GM04503 (cell line): ENCODE measurements around the gene DEFB132.
"Not testable (repeated sequence)": the region's sequence is repeated elsewhere in the genome, so short reads cannot be mapped to it uniquely, and the experiment has no call there.

ENCODE experiments used
- DNase-seq: peaks from one replicate; pipeline ENCODE4 v3.0.0-alpha.2; 2012; ENCODE audit warnings: low read depth

Gene DEFB132, protein sequence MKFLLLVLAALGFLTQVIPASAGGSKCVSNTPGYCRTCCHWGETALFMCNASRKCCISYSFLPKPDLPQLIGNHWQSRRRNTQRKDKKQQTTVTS

DNA sequence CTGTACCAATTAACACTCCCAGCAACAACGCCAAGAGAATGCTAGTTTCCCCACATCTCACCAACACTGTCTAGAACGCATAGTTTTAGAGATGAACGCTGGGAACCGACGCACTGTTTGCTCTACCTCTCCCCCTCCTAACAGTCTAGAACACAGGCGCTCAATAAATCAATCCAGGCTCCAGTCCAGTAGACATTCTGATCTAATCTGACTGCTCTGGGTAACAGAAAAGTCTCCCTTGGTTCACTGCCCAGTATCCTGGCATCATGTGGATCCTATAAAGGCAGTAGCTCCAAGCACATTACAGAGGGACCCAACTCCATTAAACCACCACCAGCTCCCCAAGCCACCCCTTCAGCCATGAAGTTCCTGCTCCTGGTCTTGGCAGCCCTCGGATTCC lies at the start of gene DEFB132:
DEFB132 (plus strand) TSS at position 306 of the 400 bp plus-strand sequence; CDS start at position 361, 55 bp downstream.
- no peak for DNase-seq

GRCh38 chr20:208942-209566 lies 48.5 kb upstream of the DEFB132 start:
- DNase-seq: peak; percentile 28

- no peak for DNase-seq
These were observed 46.6 kb upstream of the DEFB132 start for GRCh38 chr20:210809-211502.

GRCh38 chr20:214383-214782 lies 43.1 kb upstream of the DEFB132 start:
- DNase-seq: no peak

- DNase-seq: no peak
These were observed 41.7 kb upstream of the DEFB132 start for GRCh38 chr20:215796-216195.

GRCh38 chr20:217266-217665 lies 40.3 kb upstream of the DEFB132 start:
- DNase-seq: no peak

GRCh38 chr20:219290-220115 lies 38.0 kb upstream of the DEFB132 start:
- no peak for DNase-seq

- no peak for DNase-seq
These were observed 36.2 kb upstream of the DEFB132 start for GRCh38 chr20:221258-221830.

DNA sequence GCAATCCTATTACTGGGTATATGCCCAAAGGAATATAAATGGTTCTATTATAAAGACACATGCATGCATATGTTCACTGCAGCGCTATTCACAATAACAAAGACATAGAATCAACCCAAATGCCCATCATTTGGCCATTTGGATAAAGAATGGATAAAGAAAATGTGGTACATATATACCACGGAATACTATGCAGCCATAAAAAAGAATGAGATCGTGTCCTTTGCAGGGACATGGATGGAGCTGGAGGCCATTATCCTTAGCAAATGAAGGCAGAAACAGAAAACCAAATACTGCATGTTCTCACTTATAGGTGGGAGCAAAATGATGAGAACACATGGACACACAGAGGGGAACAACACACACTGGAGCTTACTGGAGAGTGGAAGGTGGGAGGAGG lies 31.6 kb upstream of the DEFB132 start:
- DNase-seq: not testable (repeated sequence)

DNA sequence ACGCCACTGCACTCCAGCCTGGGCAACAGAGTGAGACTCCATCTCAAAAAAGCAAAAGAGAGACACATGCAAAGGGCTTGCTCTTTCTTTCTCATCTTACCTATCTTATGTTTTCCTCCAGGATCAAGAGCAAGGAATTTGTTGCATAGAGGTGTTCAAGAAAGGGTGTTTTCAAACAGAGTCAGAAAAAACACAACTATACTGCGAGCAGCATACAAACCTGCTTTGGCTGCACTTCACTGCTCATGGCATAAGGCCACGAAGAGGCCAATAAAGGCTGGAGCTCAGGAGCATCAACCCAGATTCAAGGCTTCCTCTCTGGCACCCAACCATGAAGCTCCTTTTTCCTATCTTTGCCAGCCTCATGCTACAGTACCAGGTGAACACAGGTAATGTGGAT lies 30.6 kb upstream of the DEFB132 start, which contains the start of gene DEFB129:
DEFB129 (plus strand) TSS at position 301 of the 400 bp plus-strand sequence; CDS start at position 332, 31 bp downstream.
- no peak for DNase-seq

DNA sequence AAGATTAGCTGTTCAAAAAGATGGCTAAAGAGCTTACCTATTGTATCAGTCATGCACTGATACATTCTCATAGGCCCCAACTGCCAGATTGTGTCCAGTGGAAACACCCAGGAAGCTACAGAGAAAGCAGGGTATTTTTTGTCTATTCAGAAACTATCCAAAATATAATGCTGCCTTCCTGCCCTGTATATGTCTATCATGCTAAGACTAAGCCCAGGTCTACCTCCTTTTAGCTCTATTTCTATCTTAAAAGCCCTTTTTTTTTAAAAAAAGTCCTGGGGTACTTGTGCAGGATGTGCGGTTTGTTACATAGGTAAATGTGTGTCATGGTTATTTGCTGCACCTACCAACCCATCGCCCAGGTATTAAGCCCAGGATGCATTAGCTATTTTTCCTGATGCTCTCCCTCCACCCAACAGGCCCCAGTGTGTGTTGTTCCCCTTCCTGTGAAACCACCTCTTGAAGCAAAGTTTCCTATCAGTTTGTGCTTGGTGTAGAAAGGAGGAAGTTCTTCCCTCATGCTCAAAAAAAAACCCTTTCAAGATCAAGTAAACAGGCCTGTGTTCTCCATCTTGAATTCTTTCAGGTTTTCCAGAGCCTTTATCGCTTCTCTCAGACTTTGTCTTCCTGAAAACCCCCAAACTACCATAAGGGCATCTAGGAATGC lies 30.0 kb upstream of the DEFB132 start:
- no peak for DNase-seq

DNA sequence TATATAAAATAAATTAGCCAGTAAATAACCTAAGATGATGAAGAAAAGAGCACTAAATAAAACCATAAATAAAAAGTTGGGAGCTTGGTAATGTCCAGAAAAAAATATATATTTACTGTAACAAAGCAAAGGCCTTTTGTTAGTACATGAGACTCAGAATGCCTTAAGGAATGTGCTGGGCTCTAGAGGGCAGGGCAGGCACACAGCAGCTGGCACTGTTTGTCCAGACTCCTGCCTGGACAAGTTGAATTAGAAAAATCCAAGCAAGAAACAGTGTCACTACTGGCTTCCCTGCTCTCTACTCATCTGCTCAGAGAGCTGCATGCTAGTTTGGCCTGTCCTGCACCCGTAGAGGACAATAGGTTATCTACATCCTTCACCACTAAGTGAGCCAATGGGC lies 21.6 kb upstream of the DEFB132 start:
- DNase-seq: no peak

GRCh38 chr20:237489-237888 lies 20.0 kb upstream of the DEFB132 start:
- DNase-seq: no peak

DNA sequence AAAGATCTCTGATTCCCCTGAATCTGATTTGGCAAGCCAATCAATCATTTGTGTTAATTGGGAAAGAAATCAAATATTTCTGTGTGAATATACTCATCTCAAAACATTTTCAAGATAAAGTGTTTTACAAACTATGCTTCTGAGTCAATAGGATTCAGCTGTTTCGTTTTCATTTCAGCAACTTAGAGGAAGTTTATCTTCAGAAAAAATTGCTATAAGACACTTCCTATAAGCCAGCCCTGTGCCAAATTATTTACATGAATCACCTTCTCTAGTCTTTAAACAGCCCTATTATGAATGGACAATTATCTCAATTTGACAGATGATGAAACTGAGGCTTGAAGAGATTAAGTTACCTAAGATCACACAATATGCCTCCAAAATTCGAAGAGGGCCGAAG lies 19.6 kb upstream of the DEFB132 start:
- DNase-seq: no peak

GRCh38 chr20:242905-243304 lies 14.6 kb upstream of the DEFB132 start:
- DNase-seq: no peak

- no peak for DNase-seq
These were observed 6.2 kb upstream of the DEFB132 start for GRCh38 chr20:251354-251753.

- DNase-seq: no peak
These were observed 4.7 kb upstream of the DEFB132 start for GRCh38 chr20:252801-253200.

GRCh38 chr20:253447-253846 lies 4.1 kb upstream of the DEFB132 start:
- DNase-seq: not testable (repeated sequence)

GRCh38 chr20:258269-258858 lies 840 bp downstream of the DEFB132 start:
- DNase-seq: no peak

DNA sequence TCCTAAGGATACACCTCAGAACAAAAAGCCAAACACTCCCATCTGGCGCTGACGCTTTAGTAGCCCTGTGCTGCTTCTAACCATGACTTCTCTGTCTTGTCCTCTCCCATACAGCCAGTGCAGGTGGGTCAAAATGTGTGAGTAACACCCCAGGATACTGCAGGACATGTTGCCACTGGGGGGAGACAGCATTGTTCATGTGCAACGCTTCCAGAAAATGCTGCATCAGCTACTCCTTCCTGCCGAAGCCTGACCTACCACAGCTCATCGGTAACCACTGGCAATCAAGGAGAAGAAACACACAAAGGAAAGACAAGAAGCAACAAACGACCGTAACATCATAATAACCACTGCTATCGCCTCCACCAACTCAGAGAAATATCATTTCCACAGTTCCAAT lies 1.4 kb downstream of the DEFB132 start:
- DNase-seq: no peak

GRCh38 chr20:259981-260380 lies 2.5 kb downstream of the DEFB132 start:
- no peak for DNase-seq
